Mesodermal cell (in vitro differentiated cells): ENCODE data around the gene ARMH1.
A peak's percentile ranks its signal among the peaks of the same experiment; 100 is the strongest.
"Not testable (repeated sequence)": the region's sequence is repeated elsewhere in the genome, so short reads cannot be mapped to it uniquely, and the experiment has no call there.

Experiments
- H3K27ac ChIP-seq: 2 replicates; pipeline ENCODE4 v1.7.0; 2013; ENCODE audit warnings: mild to moderate bottlenecking, low read depth, low read length, moderate library complexity; ENCODE audit not compliant: severe bottlenecking
- H3K36me3 ChIP-seq: 2 replicates; pipeline ENCODE4 v1.7.1; 2013; ENCODE audit warnings: mild to moderate bottlenecking, low read length, moderate library complexity; ENCODE audit not compliant: control insufficient read depth, insufficient read depth
- H3K4me1 ChIP-seq: one replicate; pipeline ENCODE4 v1.7.1; 2013; ENCODE audit warnings: mild to moderate bottlenecking, low read length; ENCODE audit not compliant: insufficient read depth, control insufficient read depth, poor library complexity, severe bottlenecking
- H3K4me3 ChIP-seq: 2 replicates; pipeline ENCODE4 v1.7.0; 2013; ENCODE audit warnings: low read length, control low read depth, mild to moderate bottlenecking; ENCODE audit not compliant: insufficient read depth, poor library complexity, severe bottlenecking; ENCODE audit errors: extremely low read depth
- H3K9me3 ChIP-seq: 2 replicates; pipeline ENCODE4 v1.7.1; 2013; ENCODE audit warnings: mild to moderate bottlenecking, low read length, moderate library complexity; ENCODE audit not compliant: control insufficient read depth
- WGBS, 2 experiments: methylation state at CpG; one replicate each; pipeline ENCODE4 v1.1.5; 2013; ENCODE audit warnings: missing lambda C conversion rate in 2 of 2; ENCODE audit not compliant: insufficient coverage in 2 of 2; 5-methylcytosine and 5-hydroxymethylcytosine counted together

Gene ARMH1

DNA sequence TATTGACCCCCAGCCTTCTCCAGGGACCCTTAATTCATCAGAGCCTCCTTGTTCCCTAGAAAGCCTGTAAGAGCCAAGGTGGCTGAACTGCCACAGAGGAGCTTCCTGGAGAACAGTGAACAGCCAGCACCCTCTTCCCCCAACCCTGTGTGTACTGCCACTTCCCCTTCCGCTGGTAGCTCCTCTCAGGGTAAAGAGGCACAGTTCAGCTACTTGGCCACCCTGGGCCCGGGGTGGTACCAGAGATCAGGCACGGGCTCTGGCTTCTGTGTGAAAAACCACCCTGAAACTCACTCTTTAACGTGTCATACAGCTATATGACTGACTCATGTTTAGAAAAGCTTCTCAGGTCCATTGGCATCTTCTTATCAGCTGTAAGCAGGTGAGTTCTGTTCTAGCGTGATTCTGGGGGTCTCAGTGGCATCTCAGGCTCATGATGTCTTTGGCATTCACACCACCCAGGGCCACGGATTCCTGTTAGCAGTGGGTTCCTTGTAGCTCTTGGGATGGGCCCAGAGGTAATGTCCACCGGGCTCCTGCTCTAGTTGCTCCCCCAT, 22.4 kb downstream of the ARMH1 start:
- Histone ChIP-seq H3K9me3 (no peaks in the 10 kb centered on the region), H3K4me1 (no peaks in the 10 kb centered on the region), H3K36me3 (no peaks in the 10 kb centered on the region), H3K27ac (no peak overlapping the region), H3K4me3 (no peak overlapping the region)
- WGBS, 2 experiments: 88 to 90% methylated on average over 6 of the region's 7 CpGs

- Histone ChIP-seq H3K9me3 (no peaks in the 10 kb centered on the region), H3K36me3 (no peaks in the 10 kb centered on the region), H3K27ac (no peak overlapping the region), H3K4me1 (no peaks in the 10 kb centered on the region), H3K4me3 (no peak overlapping the region)
- WGBS, 2 experiments: 100% methylated on average over 1 to 3 of the region's 3 CpGs
Measured at GRCh38 chr1:44698138-44698537, 23.6 kb downstream of the ARMH1 start.

DNA sequence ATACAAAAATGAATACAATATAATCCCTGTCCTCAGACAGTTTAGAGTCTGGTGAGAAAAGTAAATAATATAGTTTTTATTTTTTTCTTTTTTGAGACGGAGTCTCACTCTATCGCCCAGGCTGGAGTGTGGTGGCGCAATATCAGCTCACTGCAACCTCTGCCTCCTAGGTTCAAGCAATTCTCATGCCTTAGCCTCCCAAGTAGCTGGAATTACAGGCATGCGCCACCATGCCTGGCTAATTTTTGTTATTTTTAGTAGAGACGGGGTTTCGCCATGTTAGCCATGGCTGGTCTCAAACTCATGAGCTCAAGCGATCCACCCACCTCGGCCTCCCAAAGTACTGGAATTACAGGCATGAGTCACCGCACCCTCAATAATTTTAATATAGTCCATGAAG, 24.9 kb downstream of the ARMH1 start:
- WGBS, 2 experiments: 84 to 91% methylated on average over 5 to 8 of the region's 9 CpGs
- not testable (repeated sequence) for H3K27ac ChIP-seq, H3K36me3 ChIP-seq, H3K4me1 ChIP-seq, H3K9me3 ChIP-seq, H3K4me3 ChIP-seq

GRCh38 chr1:44700573-44700972, 26.1 kb downstream of the ARMH1 start:
- H3K36me3 ChIP-seq: no peaks in the 10 kb centered on the region
- no CpG with 5 or more reads among the region's 1 CpG for WGBS, 2 experiments
- no peak overlapping the region for H3K27ac ChIP-seq
- no peak overlapping the region for H3K4me3 ChIP-seq
- no peaks in the 10 kb centered on the region for H3K9me3 ChIP-seq
- H3K4me1 ChIP-seq: no peaks in the 10 kb centered on the region

GRCh38 chr1:44701141-44701573, 26.6 kb downstream of the ARMH1 start:
- 73 to 91% methylated on average over 2 to 6 of the region's 7 CpGs for WGBS, 2 experiments
- Histone ChIP-seq H3K36me3 (no peaks in the 10 kb centered on the region), H3K27ac (no peak overlapping the region), H3K9me3 (no peaks in the 10 kb centered on the region), H3K4me1 (no peaks in the 10 kb centered on the region), H3K4me3 (no peak overlapping the region)

DNA sequence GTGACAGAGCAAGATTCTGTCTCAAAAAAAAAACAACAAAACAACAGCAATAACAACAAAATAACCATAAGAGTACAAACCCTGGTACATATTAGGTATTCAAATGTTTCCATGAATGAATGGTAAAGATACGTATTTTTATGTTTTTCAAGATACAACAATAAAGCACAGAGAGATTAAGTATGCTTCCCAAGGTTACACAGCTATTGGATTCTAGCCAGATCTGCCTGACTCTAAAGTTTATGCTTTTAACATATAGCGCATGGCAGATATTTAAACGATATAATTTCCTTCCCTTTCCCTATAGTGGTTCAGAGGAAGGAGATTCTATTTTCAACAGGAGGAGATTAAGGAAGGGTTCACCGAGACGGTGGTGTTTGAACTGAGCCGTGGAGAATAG, 31.0 kb downstream of the ARMH1 start:
- Histone ChIP-seq H3K27ac (no peak overlapping the region), H3K9me3 (peaks cover 11% of the 10 kb centered on the region), H3K4me1 (peaks cover 6% of the 10 kb centered on the region), H3K4me3 (no peak overlapping the region), H3K36me3 (no peaks in the 10 kb centered on the region)
- WGBS, 2 experiments: 98% methylated on average over 3 of the region's 6 CpGs; no CpG with 5 or more reads in 1 of the 2 experiments

GRCh38 chr1:44705938-44706337, 31.4 kb downstream of the ARMH1 start:
- Histone ChIP-seq H3K36me3 (no peaks in the 10 kb centered on the region), H3K4me3 (no peak overlapping the region), H3K27ac (no peak overlapping the region), H3K9me3 (peaks cover 11% of the 10 kb centered on the region), H3K4me1 (peaks cover 6% of the 10 kb centered on the region)
- 83 to 94% methylated on average over 2 of the region's 2 CpGs for WGBS, 2 experiments

- WGBS, 2 experiments: 83 to 100% methylated on average over 1 of the region's 6 CpGs
- H3K4me3 ChIP-seq: no peak overlapping the region
- H3K36me3 ChIP-seq: no peaks in the 10 kb centered on the region
- peak overlapping the region; percentile 66 for H3K27ac ChIP-seq
- peaks cover 6% of the 10 kb centered on the region for H3K4me1 ChIP-seq
- peaks cover 11% of the 10 kb centered on the region for H3K9me3 ChIP-seq
Measured at GRCh38 chr1:44707112-44707881, 32.8 kb downstream of the ARMH1 start.

DNA sequence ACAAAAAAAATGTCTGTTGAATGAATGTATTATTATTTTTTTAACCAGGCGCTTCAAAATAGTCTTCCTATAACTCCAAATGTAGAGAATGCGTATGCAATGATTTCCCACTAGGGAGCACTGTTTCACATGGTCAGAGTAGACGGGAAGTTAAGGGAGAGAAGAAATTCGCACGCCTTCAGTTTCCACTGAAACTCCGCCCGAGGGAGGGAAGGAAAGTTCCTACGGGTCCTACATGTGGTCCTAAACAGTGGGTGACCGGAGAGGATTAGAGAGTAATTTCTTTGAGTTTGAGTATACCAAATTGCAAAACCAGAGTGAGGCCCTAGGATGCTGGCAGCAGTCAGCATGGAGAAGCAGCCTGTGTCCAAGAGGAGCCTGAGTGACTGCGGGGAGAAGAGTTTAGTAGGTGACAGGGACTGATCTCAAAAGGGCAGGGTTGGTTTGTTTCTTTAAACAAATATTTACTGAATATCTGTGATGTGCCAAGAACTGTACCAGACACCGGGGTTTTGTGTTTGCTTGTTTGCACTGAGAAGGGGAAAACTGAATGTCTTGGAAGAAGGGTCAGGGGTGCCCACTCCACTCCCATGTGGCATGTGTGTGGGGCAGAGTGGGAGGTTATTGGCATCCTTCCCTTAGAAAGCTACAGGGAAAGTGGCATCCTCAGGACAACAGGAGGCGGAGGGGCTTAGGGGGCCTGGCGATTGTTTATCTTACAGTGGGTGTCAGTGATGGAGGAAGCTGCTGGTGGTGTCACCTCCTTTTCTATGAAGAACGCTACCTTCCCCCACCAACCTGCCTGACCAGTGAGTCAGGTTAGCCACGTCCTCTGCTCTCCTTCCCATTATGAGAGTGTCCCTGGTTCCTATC, 33.7 kb downstream of the ARMH1 start:
- no peaks in the 10 kb centered on the region for H3K36me3 ChIP-seq
- WGBS, 2 experiments: 76 to 81% methylated on average over 12 to 14 of the region's 15 CpGs
- H3K4me3 ChIP-seq: no peak overlapping the region
- H3K27ac ChIP-seq: peak overlapping the region; percentile 66
- peaks cover 6% of the 10 kb centered on the region for H3K4me1 ChIP-seq
- H3K9me3 ChIP-seq: peaks cover 11% of the 10 kb centered on the region

- Histone ChIP-seq H3K9me3 (peaks cover 7% of the 10 kb centered on the region), H3K36me3 (no peaks in the 10 kb centered on the region), H3K27ac (no peak overlapping the region), H3K4me3 (no peak overlapping the region), H3K4me1 (no peaks in the 10 kb centered on the region)
- WGBS, 2 experiments: 78 to 86% methylated on average over 3 to 4 of the region's 6 CpGs
Measured at GRCh38 chr1:44713321-44713781, 38.8 kb downstream of the ARMH1 start.
